ENCODE results near the gene ABAT.

Gene ABAT

DNA sequence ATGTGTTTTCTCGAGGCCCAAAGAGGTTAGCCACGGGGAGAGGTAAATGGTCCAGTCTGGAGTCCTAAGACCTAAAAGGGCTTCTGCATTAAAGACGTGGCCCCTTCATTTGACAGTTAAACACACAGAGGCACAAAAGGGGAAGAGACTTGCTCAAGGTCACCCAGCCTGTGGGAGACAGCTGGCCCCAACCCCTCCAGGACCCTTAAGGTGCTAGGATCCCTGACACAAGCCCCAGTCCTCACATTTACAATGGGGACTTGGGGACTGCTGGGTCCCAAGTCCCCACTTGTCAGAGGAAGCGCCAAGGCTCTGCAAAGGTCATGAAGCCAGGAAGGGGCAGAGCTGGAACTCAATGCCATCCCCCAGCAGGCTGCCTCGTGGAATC lies 1.7 kb downstream of the ABAT start:
- H3K36me3 ChIP-seq (ENCODE audit: control insufficient read depth, insufficient read depth, low read length) = no peaks in the 10 kb centered on the region
- no peak overlapping the region for H3K4me3 ChIP-seq (ENCODE audit: low read depth, low read length)
- H3K9ac ChIP-seq (ENCODE audit: low read depth, low read length) = no peak overlapping the region
- no peaks in the 10 kb centered on the region for H3K9me3 ChIP-seq (ENCODE audit: control insufficient read depth, insufficient read depth, low read length)
- H3K27me3 ChIP-seq (ENCODE audit: control insufficient read depth, insufficient read depth, low read length) = peaks cover 26% of the 10 kb centered on the region
- no peaks in the 10 kb centered on the region for H3K4me1 ChIP-seq (ENCODE audit: control insufficient read depth, insufficient read depth, low read length)

- Histone ChIP-seq H3K9ac (ENCODE audit: low read depth, low read length) (no peak overlapping the region), H3K36me3 (ENCODE audit: control insufficient read depth, insufficient read depth, low read length) (no peaks in the 10 kb centered on the region), H3K9me3 (ENCODE audit: control insufficient read depth, insufficient read depth, low read length) (no peaks in the 10 kb centered on the region), H3K4me1 (ENCODE audit: control insufficient read depth, insufficient read depth, low read length) (no peaks in the 10 kb centered on the region), H3K27me3 (ENCODE audit: control insufficient read depth, insufficient read depth, low read length) (peaks cover 26% of the 10 kb centered on the region), H3K4me3 (ENCODE audit: low read depth, low read length) (no peak overlapping the region)
Measured at GRCh38 chr16:8676737-8677375, 2.4 kb downstream of the ABAT start.

DNA sequence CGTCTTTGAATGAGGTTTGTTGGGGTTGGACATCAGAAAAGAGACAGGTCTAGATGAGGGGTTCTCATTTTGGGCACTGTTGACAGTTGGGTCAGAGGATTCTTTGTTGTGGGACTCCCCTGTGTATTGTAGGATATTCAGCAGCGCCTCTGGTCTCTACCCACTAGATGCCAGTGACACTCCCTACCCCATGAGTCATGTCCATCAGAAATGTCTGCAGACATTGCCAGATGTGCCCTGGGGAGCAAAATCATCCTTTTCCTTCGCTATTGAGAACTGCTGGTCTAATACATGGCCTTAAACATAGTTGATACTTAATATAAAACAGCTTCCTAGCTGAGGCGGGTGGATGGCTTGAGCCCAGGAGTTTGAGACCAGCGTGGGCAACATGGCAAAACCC lies 3.1 kb downstream of the ABAT start:
- H3K27me3 ChIP-seq (ENCODE audit: control insufficient read depth, insufficient read depth, low read length) = peaks cover 26% of the 10 kb centered on the region
- H3K9me3 ChIP-seq (ENCODE audit: control insufficient read depth, insufficient read depth, low read length) = no peaks in the 10 kb centered on the region
- H3K9ac ChIP-seq (ENCODE audit: low read depth, low read length) = no peak overlapping the region
- no peak overlapping the region for H3K4me3 ChIP-seq (ENCODE audit: low read depth, low read length)
- H3K4me1 ChIP-seq (ENCODE audit: control insufficient read depth, insufficient read depth, low read length) = no peaks in the 10 kb centered on the region
- H3K36me3 ChIP-seq (ENCODE audit: control insufficient read depth, insufficient read depth, low read length) = no peaks in the 10 kb centered on the region

GRCh38 chr16:8678068-8678927 lies 3.9 kb downstream of the ABAT start:
- H3K36me3 ChIP-seq (ENCODE audit: control insufficient read depth, insufficient read depth, low read length) = no peaks in the 10 kb centered on the region
- no peak overlapping the region for H3K4me3 ChIP-seq (ENCODE audit: low read depth, low read length)
- H3K9ac ChIP-seq (ENCODE audit: low read depth, low read length) = no peak overlapping the region
- H3K27me3 ChIP-seq (ENCODE audit: control insufficient read depth, insufficient read depth, low read length) = peaks cover 22% of the 10 kb centered on the region
- no peaks in the 10 kb centered on the region for H3K4me1 ChIP-seq (ENCODE audit: control insufficient read depth, insufficient read depth, low read length)
- no peaks in the 10 kb centered on the region for H3K9me3 ChIP-seq (ENCODE audit: control insufficient read depth, insufficient read depth, low read length)

DNA sequence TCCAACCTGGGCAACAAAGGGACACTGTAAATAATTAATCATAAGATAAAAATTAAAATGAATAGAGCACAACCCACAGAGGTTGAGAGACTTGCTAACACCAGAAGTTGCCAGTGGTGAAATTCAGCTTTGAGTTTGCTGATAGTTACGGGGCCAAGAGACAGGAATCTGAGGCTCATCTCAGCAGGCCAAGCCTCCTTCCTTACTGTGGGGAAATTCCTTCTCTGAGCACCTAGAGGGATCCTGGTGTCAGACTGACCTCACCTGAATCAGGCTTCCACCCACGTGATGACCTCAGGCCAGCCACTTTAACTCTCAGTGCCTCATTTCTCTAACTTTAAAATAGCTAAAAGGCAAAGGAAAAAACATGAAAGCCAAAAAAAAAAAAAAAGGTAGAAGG lies 4.7 kb downstream of the ABAT start:
- H3K4me3 ChIP-seq (ENCODE audit: low read depth, low read length) = no peak overlapping the region
- H3K9me3 ChIP-seq (ENCODE audit: control insufficient read depth, insufficient read depth, low read length) = no peaks in the 10 kb centered on the region
- H3K4me1 ChIP-seq (ENCODE audit: control insufficient read depth, insufficient read depth, low read length) = no peaks in the 10 kb centered on the region
- H3K9ac ChIP-seq (ENCODE audit: low read depth, low read length) = no peak overlapping the region
- H3K36me3 ChIP-seq (ENCODE audit: control insufficient read depth, insufficient read depth, low read length) = no peaks in the 10 kb centered on the region
- H3K27me3 ChIP-seq (ENCODE audit: control insufficient read depth, insufficient read depth, low read length) = peaks cover 14% of the 10 kb centered on the region

- no peak overlapping the region for H3K4me3 ChIP-seq (ENCODE audit: low read depth, low read length)
- H3K9ac ChIP-seq (ENCODE audit: low read depth, low read length) = no peak overlapping the region
- H3K36me3 ChIP-seq (ENCODE audit: control insufficient read depth, insufficient read depth, low read length) = no peaks in the 10 kb centered on the region
- H3K27me3 ChIP-seq (ENCODE audit: control insufficient read depth, insufficient read depth, low read length) = no peaks in the 10 kb centered on the region
- H3K4me1 ChIP-seq (ENCODE audit: control insufficient read depth, insufficient read depth, low read length) = peaks cover 6% of the 10 kb centered on the region
- H3K9me3 ChIP-seq (ENCODE audit: control insufficient read depth, insufficient read depth, low read length) = no peaks in the 10 kb centered on the region
Measured at GRCh38 chr16:8682551-8683259, 8.3 kb downstream of the ABAT start.

DNA sequence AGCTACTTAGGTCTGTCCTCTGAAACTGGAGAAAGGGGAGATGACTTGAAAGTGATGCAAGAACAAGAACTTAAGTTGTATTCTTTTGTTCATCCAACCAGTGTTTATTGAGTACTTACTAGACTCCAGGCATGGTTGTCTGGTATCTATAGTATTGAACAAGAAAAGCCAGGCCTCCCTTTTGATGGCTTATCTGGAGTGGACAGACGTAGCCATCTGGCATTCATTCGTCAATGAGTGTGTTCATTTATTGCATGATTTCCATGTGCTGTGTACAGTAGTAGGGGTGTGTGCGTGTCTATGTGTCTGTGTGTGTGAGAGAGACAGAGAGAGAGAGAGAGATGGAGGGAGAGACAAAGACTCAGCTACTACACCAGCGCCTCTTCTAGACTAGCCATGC lies 9.2 kb downstream of the ABAT start:
- H3K4me1 ChIP-seq (ENCODE audit: control insufficient read depth, insufficient read depth, low read length) = peaks cover 6% of the 10 kb centered on the region
- no peaks in the 10 kb centered on the region for H3K36me3 ChIP-seq (ENCODE audit: control insufficient read depth, insufficient read depth, low read length)
- H3K4me3 ChIP-seq (ENCODE audit: low read depth, low read length) = no peak overlapping the region
- H3K9me3 ChIP-seq (ENCODE audit: control insufficient read depth, insufficient read depth, low read length) = no peaks in the 10 kb centered on the region
- H3K9ac ChIP-seq (ENCODE audit: low read depth, low read length) = no peak overlapping the region
- no peaks in the 10 kb centered on the region for H3K27me3 ChIP-seq (ENCODE audit: control insufficient read depth, insufficient read depth, low read length)

DNA sequence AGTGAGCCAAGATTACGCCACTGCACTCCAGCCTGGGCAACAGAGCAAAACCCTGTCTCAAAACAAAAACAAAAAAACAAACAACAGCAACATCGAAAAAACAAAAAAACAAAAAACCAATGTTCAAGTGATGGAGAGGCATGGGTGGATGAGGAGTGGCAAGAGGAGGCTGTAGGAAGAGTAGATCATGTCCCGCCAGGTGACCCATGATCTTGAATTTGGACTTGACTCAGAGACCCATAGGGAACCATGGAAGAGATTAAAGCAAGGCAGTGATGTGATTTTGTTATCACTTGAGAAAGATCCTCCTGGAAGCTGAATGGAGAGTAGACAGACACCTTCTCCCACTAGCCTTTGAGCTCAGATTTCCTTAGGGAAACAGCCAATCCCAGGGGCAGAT lies 11.2 kb downstream of the ABAT start:
- Histone ChIP-seq H3K9me3 (ENCODE audit: control insufficient read depth, insufficient read depth, low read length) (peaks cover 3% of the 10 kb centered on the region), H3K9ac (ENCODE audit: low read depth, low read length) (no peak overlapping the region), H3K4me1 (ENCODE audit: control insufficient read depth, insufficient read depth, low read length) (peaks cover 6% of the 10 kb centered on the region), H3K27me3 (ENCODE audit: control insufficient read depth, insufficient read depth, low read length) (no peaks in the 10 kb centered on the region), H3K4me3 (ENCODE audit: low read depth, low read length) (no peak overlapping the region), H3K36me3 (ENCODE audit: control insufficient read depth, insufficient read depth, low read length) (no peaks in the 10 kb centered on the region)

- H3K4me1 ChIP-seq (ENCODE audit: control insufficient read depth, insufficient read depth, low read length) = peaks cover 6% of the 10 kb centered on the region
- H3K27me3 ChIP-seq (ENCODE audit: control insufficient read depth, insufficient read depth, low read length) = no peaks in the 10 kb centered on the region
- H3K9ac ChIP-seq (ENCODE audit: low read depth, low read length) = peak overlapping the region; percentile 26
- no peaks in the 10 kb centered on the region for H3K36me3 ChIP-seq (ENCODE audit: control insufficient read depth, insufficient read depth, low read length)
- peaks cover 3% of the 10 kb centered on the region for H3K9me3 ChIP-seq (ENCODE audit: control insufficient read depth, insufficient read depth, low read length)
- H3K4me3 ChIP-seq (ENCODE audit: low read depth, low read length) = no peak overlapping the region
Measured at GRCh38 chr16:8686031-8686621, 11.7 kb downstream of the ABAT start.

- no peaks in the 10 kb centered on the region for H3K27me3 ChIP-seq (ENCODE audit: control insufficient read depth, insufficient read depth, low read length)
- H3K4me3 ChIP-seq (ENCODE audit: low read depth, low read length) = no peak overlapping the region
- peaks cover 6% of the 10 kb centered on the region for H3K4me1 ChIP-seq (ENCODE audit: control insufficient read depth, insufficient read depth, low read length)
- no peaks in the 10 kb centered on the region for H3K36me3 ChIP-seq (ENCODE audit: control insufficient read depth, insufficient read depth, low read length)
- H3K9ac ChIP-seq (ENCODE audit: low read depth, low read length) = no peak overlapping the region
- H3K9me3 ChIP-seq (ENCODE audit: control insufficient read depth, insufficient read depth, low read length) = peaks cover 3% of the 10 kb centered on the region
Measured at GRCh38 chr16:8686879-8687278, 12.5 kb downstream of the ABAT start.

- H3K4me3 ChIP-seq (ENCODE audit: low read depth, low read length) = no peak overlapping the region
- H3K27me3 ChIP-seq (ENCODE audit: control insufficient read depth, insufficient read depth, low read length) = no peaks in the 10 kb centered on the region
- no peaks in the 10 kb centered on the region for H3K36me3 ChIP-seq (ENCODE audit: control insufficient read depth, insufficient read depth, low read length)
- H3K9ac ChIP-seq (ENCODE audit: low read depth, low read length) = no peak overlapping the region
- H3K9me3 ChIP-seq (ENCODE audit: control insufficient read depth, insufficient read depth, low read length) = peaks cover 3% of the 10 kb centered on the region
- peaks cover 9% of the 10 kb centered on the region for H3K4me1 ChIP-seq (ENCODE audit: control insufficient read depth, insufficient read depth, low read length)
Measured at GRCh38 chr16:8689686-8690085, 15.3 kb downstream of the ABAT start.
